GOT3 (cell line): ENCODE results near the gene NPFFR2.
"Not testable (repeated sequence)": the region's sequence is repeated elsewhere in the genome, so short reads cannot be mapped to it uniquely, and the experiment has no call there.

Source experiments
- DNase-seq: peaks from one replicate; lab custom pipeline; 2025; ENCODE audit warnings: mixed read lengths; lab: John Stamatoyannopoulos, UW

Gene NPFFR2

GRCh38 chr4:72112514-72113156 is 80.8 kb downstream of the NPFFR2 start:
- DNase-seq: no peak

GRCh38 chr4:72118017-72118416 is 86.2 kb downstream of the NPFFR2 start:
- DNase-seq: no peak

DNA sequence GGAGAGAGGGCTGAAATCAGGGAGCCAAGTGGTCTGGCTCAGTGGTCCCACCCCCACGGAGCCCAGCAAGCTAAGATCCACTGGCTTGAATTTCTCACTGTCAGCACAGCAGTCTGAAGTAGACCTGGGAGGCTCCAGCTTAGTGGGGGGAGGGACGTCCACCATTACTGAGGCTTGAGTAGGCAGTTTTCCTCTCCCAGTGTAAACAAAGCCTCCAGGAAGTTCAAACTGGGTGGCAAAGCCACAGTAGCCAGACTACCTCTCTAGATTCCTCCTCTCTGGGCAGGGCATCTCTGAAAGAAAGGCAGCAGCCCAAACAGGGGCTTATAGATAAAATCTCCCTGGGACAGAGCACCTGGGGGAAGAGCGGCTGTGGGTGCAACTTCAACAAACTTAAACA is 88.1 kb downstream of the NPFFR2 start:
- DNase-seq: no peak

DNA sequence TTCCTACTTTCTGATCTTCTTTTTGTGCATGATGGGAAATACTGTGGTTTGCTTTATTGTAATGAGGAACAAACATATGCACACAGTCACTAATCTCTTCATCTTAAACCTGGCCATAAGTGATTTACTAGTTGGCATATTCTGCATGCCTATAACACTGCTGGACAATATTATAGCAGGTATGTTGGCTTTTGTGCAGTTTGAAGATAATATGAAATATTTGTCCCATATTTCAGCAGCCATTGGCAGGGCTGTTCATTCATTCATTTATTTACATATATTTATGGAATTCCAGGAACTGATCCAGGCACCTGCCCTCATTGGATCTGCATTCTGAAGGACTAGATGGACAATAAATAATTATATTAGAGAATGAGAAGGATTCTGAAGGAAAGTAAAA is 96.9 kb downstream of the NPFFR2 start:
- DNase-seq: no peak

- no peak for DNase-seq
Observed at GRCh38 chr4:72136429-72136828, 104.6 kb downstream of the NPFFR2 start.

DNA sequence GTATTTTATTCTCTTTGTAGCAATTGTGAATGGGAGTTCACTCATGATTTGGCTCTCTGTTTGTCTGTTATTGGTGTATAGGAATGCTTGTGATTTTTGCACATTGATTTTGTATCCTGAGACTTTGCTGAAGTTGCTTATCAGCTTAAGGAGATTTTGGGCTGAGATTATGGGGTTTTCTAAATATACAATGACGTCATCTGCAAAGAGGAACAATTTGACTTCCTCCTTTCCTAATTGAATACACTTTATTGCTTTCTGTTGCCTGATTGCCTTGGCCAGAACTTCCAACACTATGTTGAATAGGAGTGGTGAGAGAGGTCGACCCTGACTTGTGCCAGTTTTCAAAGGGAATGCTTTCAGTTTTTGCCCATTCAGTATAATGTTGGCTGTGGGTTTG is 108.2 kb downstream of the NPFFR2 start:
- DNase-seq: not testable (repeated sequence)

DNA sequence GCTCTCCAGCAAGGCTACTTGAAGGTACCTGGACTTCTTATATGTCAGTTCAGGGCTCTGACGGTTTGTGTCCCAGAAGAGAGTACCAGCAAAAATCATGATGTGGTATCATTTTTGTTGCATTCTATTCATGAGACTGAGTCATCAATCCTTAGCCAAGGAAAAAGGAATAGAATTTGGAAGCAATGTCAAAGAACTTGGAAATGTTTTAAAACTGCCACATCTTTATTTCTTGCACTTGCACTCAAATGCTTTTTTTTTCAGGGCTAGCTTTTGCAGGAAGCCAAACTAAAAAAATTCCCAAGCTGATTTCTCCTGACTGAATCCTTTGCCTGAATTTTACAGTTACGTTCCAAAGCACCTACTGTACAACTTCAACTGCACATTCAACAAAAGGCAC is 112.4 kb downstream of the NPFFR2 start:
- no peak for DNase-seq

DNA sequence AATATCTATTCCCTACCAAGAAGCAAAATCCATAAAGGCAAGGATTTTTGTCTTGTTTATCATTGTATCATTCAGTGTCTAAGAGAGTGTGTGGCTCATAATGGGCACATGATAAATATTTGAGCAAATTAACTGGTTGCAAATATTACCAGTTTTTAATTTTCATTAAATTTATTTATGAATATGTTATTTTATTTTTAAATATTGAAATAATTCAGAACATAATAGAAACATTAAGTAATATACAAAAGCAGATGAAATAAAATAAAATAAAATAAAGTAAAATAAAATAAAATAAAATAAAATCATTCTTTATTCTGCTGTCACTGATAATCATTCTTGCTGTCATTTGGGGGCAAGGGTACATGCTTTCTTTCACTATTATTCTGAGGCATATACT is 120.9 kb downstream of the NPFFR2 start:
- DNase-seq: no peak

GRCh38 chr4:72153634-72154033 is 121.8 kb downstream of the NPFFR2 start:
- DNase-seq: not testable (repeated sequence)

GRCh38 chr4:72169285-72169684 is 137.5 kb downstream of the NPFFR2 start:
- DNase-seq: not testable (repeated sequence)

GRCh38 chr4:72169861-72170260 is 138.1 kb downstream of the NPFFR2 start:
- DNase-seq: no peak

GRCh38 chr4:72171761-72172160 is 140.0 kb downstream of the NPFFR2 start:
- no peak for DNase-seq

DNA sequence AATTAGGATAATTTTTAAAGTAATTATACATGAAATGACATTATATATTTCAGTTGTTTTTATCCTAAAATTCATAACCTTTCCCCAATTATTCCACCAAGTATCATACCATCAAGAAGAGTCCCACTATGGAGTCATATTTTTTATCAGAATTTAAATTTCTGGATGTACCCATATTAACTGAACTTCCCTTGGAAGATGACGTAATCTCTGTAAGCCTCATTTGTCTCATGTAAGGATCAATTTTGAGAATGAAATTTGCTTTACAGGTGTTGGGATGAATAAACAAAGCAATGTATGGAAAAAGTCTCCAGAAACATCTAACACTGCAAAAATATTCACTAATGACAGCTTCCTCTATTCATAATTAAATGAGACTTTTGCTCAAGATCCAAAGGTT is 147.5 kb downstream of the NPFFR2 start:
- no peak for DNase-seq

GRCh38 chr4:72186714-72187113 is 154.9 kb downstream of the NPFFR2 start:
- DNase-seq: no peak

DNA sequence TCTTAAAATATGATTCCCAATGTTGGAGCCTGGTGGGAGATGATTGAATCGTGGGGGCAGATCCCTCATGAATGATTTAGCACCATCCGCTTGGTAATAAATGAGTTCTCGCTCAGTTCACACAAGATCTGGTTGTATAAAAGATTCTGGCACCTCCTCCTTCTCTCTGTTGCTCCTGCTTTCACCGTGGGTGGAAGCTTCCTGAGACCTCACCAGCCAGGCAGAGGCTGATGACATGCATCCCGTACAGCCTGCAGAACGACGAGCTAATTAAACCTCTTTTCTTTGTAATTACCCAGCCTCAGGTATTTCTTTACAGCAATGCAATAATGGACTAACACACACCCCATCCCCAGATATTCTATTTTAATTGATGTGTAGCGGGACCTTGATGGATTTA is 162.2 kb downstream of the NPFFR2 start:
- no peak for DNase-seq

DNA sequence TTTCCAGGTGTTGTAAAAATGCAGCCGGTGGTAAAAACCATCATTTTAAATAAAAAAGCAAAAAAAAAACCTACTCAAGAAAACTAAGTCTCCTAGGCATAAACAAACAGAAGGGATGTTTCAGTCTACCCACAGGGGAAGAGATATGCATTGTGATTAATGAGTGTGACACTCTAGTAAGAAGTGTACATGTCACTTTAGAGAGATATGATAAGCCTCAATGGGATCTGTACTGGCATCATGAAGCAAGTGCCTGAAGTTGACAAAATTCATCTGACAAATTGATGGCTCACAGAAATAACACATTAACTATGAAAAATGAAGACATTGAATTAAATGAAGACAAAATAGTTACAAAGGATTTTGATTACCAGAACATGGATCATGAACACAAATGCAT is 162.7 kb downstream of the NPFFR2 start:
- DNase-seq: no peak
